HFFc6 (cell line): ENCODE measurements around the gene TMEM260. TPM values are rescaled to one million over a fixed set of nuclear protein-coding genes. Genes with fewer than 3 reads are reported as not detected.
"Not testable (repeated sequence)": the region's sequence is repeated elsewhere in the genome, so short reads cannot be mapped to it uniquely, and the experiment has no call there.

Source experiments
- DNase-seq: peaks from one replicate; pipeline ENCODE4 v3.0.0-alpha.2; 2018
- H3K27ac Mint-ChIP-seq: 2 replicates; pipeline ENCODE4 v1.8.0; 2020; ENCODE audit warnings: mild to moderate bottlenecking, mixed read lengths
- H3K27me3 Mint-ChIP-seq: 2 replicates; pipeline ENCODE4 v1.8.0; 2021; ENCODE audit warnings: mild to moderate bottlenecking, moderate library complexity, mixed read lengths; ENCODE audit not compliant: insufficient read depth
- H3K36me3 Mint-ChIP-seq: 2 replicates; pipeline ENCODE4 v1.8.0; 2021; ENCODE audit warnings: low read depth, mixed read lengths
- H3K4me1 Mint-ChIP-seq: 2 replicates; pipeline ENCODE4 v1.8.0; 2020; ENCODE audit warnings: low read depth, mixed read lengths
- H3K4me3 Mint-ChIP-seq: 2 replicates; pipeline ENCODE4 v1.8.0; 2020; ENCODE audit warnings: mild to moderate bottlenecking, moderate library complexity, mixed read lengths
- H3K9me3 Mint-ChIP-seq: 2 replicates; pipeline ENCODE4 v1.8.0; 2020; ENCODE audit warnings: mild to moderate bottlenecking, mixed read lengths
- total RNA-seq, 6 experiments: library from RNA; stranded (reverse); fragmentation: NEBNext Ultra II Directional; extraction: Animal tissue kit (Norgen Biotek cat#: 25700); gene quantifications; 2 replicates in 1 of 6; 3 replicates in 5 of 6; pipeline ENCODE4 v1.2.3, GENCODE V29; 2021
- TF ChIP-seq, protein P1 (sequence below): fragments of 200-600 bp; sonication (generic); IDR thresholded peaks from 2 replicates; pipeline ENCODE4 v1.5.0; 2021; ENCODE audit warnings: antibody characterized with exemption, mild to moderate bottlenecking

Gene TMEM260
- total RNA-seq, 6 experiments from 2014 or later = 14.4 to 21.0 (median 16.3) TPM

DNA sequence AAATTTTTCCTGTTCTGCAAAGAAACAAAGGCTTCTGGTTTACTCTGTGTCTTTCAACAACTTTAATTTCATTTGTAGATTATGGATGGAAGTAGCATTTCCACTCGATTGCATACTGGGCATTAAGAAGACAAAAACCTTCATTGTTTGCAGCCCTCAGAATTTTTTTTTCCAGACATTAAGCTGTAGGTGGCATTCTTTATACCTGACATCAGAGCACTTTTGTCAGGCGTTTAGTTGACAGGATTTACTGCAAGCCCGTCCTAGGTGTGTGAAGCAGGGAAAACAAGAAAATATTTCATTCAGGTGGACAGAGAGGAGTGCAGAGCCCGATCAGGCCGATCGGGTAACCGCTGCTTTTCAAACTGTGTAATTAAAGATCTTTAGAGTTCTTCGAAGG is 107.5 kb downstream of the TMEM260 start:
- H3K27me3 Mint-ChIP-seq = peaks cover 5% of the 10 kb centered on the region
- TF ChIP-seq, protein P1, sequence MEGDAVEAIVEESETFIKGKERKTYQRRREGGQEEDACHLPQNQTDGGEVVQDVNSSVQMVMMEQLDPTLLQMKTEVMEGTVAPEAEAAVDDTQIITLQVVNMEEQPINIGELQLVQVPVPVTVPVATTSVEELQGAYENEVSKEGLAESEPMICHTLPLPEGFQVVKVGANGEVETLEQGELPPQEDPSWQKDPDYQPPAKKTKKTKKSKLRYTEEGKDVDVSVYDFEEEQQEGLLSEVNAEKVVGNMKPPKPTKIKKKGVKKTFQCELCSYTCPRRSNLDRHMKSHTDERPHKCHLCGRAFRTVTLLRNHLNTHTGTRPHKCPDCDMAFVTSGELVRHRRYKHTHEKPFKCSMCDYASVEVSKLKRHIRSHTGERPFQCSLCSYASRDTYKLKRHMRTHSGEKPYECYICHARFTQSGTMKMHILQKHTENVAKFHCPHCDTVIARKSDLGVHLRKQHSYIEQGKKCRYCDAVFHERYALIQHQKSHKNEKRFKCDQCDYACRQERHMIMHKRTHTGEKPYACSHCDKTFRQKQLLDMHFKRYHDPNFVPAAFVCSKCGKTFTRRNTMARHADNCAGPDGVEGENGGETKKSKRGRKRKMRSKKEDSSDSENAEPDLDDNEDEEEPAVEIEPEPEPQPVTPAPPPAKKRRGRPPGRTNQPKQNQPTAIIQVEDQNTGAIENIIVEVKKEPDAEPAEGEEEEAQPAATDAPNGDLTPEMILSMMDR = no peak
- DNase-seq = no peak
- no peaks in the 10 kb centered on the region for H3K4me1 Mint-ChIP-seq
- H3K9me3 Mint-ChIP-seq = no peaks in the 10 kb centered on the region; the same call in 1 of the 2 replicates
- H3K36me3 Mint-ChIP-seq = no peaks in the 10 kb centered on the region
- H3K27ac Mint-ChIP-seq = no peak overlapping the region
- no peak overlapping the region for H3K4me3 Mint-ChIP-seq

DNA sequence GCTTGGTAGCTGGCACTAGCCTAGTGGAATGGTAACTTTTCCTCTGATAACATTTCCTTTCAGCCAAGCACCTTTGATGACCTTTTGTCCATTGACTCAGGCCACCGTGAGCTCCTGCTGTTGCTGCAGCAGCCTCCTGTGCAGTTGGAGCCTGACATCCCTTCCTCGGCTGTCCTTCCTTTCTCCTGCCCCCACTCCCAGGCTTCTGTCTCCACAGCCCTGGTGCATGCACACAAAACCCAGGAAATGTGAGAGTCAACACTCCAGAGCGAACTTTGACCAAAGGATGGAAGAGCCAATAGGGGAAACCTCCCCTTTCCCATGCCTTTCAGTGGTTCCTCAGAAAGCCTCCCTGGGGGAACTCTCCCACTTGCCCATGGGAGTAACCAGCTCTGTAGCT is 115.0 kb downstream of the TMEM260 start:
- no peaks in the 10 kb centered on the region for H3K4me1 Mint-ChIP-seq
- H3K9me3 Mint-ChIP-seq = peaks cover 20% of the 10 kb centered on the region; the same call in 1 of the 2 replicates
- H3K27ac Mint-ChIP-seq = no peak overlapping the region
- TF ChIP-seq, protein P1 = no peak
- no peak overlapping the region for H3K4me3 Mint-ChIP-seq
- H3K36me3 Mint-ChIP-seq = no peaks in the 10 kb centered on the region
- no peak for DNase-seq
- H3K27me3 Mint-ChIP-seq = peaks cover 6% of the 10 kb centered on the region; the same call in 1 of the 2 replicates

DNA sequence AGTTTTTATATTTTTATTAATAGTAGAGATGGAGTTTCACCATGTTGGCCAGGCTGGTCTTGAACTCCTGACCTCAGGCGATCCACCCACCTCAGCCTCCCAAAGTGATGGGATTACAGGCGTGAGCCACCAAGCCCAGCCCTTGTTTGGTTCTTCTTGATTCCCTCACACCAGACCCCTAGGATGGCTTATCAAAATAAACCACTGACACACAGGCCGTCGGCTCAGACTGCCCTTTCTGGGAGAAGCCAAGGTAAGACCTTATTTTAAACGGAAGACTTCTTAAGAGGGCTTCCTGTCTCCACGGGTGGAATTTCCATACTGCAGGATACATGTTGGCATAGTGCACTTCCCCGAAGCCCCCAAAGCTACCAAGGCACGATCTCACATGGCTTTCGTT is 115.6 kb downstream of the TMEM260 start:
- not testable (repeated sequence) for H3K27ac Mint-ChIP-seq, H3K36me3 Mint-ChIP-seq, H3K4me3 Mint-ChIP-seq, DNase-seq, H3K27me3 Mint-ChIP-seq, H3K4me1 Mint-ChIP-seq
- peaks cover 20% of the 10 kb centered on the region; the same call in 1 of the 2 replicates for H3K9me3 Mint-ChIP-seq

Other genes starting within 250 kb of the TMEM260 start
- not detected for gene OTX2, start 230.7 kb downstream of the TMEM260 start, total RNA-seq